ENCODE data around the gene YOD1. TPM values are rescaled to one million over a fixed set of nuclear protein-coding genes. Genes with fewer than 3 reads are reported as not detected.

The YOD1 gene
- total RNA-seq (10 to 100 TPM in 2 of 5 donors, 1 to 10 TPM in 3; 7.8 to 13.5 (median 8.7) TPM), total RNA-seq (25.4 to 71.6 (median 48.0) reads per million in 29 experiments)
- 12.7 TPM for total RNA-seq (2013)

GRCh38 chr1:207051191-207051943, at the start of gene YOD1:
YOD1 (minus strand) TSS chr1:207051208; CDS start chr1:207051030, 178 bp downstream.
- ChIA-PET POLR2A (no interaction called here), CTCF (no interaction called here)
- Histone ChIP-seq H3K36me3 (ENCODE audit: control insufficient read depth in 2 of 2, extremely low read depth in 1 of 2, insufficient read depth in 1 of 2, low read length in 1 of 2) (peaks cover 0 to 22% of the 10 kb centered on the region in 2 donors), H3K4me3 (ENCODE audit: control insufficient read depth in 1 of 2, extremely low read depth in 1 of 2, low read length in 1 of 2) (peak within 1 kb of the TSS; percentile 98 to 100), H3K27me3 (replicated peaks in 1 of 2; ENCODE audit: control insufficient read depth in 2 of 2, extremely low read depth in 1 of 2, insufficient read depth in 2 of 2, low read length in 1 of 2) (no peaks in the 10 kb centered on the region), H3K9me3 (no peaks in the 10 kb centered on the region), H3K4me1 (ENCODE audit: control insufficient read depth in 1 of 2, extremely low read depth in 1 of 2, insufficient read depth in 2 of 2, low read length in 2 of 2) (peaks cover 18 to 32% of the 10 kb centered on the region in 2 experiments), H3K27ac (ENCODE audit: low read length) (peak within 1 kb of the TSS; percentile 79)
- Mint-ChIP-seq H3K27me3 (no peaks in the 10 kb centered on the region), H3K4me3 (peak within 1 kb of the TSS; percentile 94 to 99 (median 99)), H3K27ac (peak within 1 kb of the TSS; percentile 89 to 96), H3K4me1 (peaks cover 59 to 70% (median 66%) of the 10 kb centered on the region in 3 donors), H3K36me3 (peaks cover 17% of the 10 kb centered on the region), H3K9me3 (no peaks in the 10 kb centered on the region)
- 83% methylated on average over 6 of the region's 15 CpGs for WGBS (ENCODE audit: insufficient coverage)
- ATAC-seq (replicated peaks in 1 of 4) = no peak
- DNase-seq = no peak

GRCh38 chr1:207097871-207098324, 46.9 kb upstream of the YOD1 start:
- no peak for ATAC-seq (replicated peaks in 1 of 4)
- Histone ChIP-seq H3K27me3 (replicated peaks in 1 of 2; ENCODE audit: control insufficient read depth in 2 of 2, extremely low read depth in 1 of 2, insufficient read depth in 2 of 2, low read length in 1 of 2) (no peaks in the 10 kb centered on the region), H3K36me3 (ENCODE audit: control insufficient read depth in 2 of 2, extremely low read depth in 1 of 2, insufficient read depth in 1 of 2, low read length in 1 of 2) (no peaks in the 10 kb centered on the region), H3K4me1 (ENCODE audit: control insufficient read depth in 1 of 2, extremely low read depth in 1 of 2, insufficient read depth in 2 of 2, low read length in 2 of 2) (no peaks in the 10 kb centered on the region), H3K27ac (ENCODE audit: low read length) (no peak overlapping the region), H3K9me3 (no peaks in the 10 kb centered on the region), H3K4me3 (ENCODE audit: control insufficient read depth in 1 of 2, extremely low read depth in 1 of 2, low read length in 1 of 2) (no peak overlapping the region)
- ChIA-PET CTCF (no interaction called here), POLR2A (interaction anchor here in 1 of 2 donors (0.5 kb wide), 1 partner anchor 180 kb away, joined by 5 read pairs; no protein-coding TSS in a partner anchor)
- H3K4me1 Mint-ChIP-seq = peaks cover 0 to 4% (median 0%) of the 10 kb centered on the region in 3 donors
- H3K4me3 Mint-ChIP-seq = no peak overlapping the region
- no peak overlapping the region for H3K27ac Mint-ChIP-seq
- no peaks in the 10 kb centered on the region for H3K36me3 Mint-ChIP-seq
- H3K9me3 Mint-ChIP-seq = no peaks in the 10 kb centered on the region
- peaks cover 0 to 12% of the 10 kb centered on the region in 2 donors for H3K27me3 Mint-ChIP-seq
- no peak for DNase-seq
- 22% methylated on average over 2 of the region's 3 CpGs for WGBS (ENCODE audit: insufficient coverage)

- Mint-ChIP-seq H3K27ac (no peak overlapping the region), H3K36me3 (no peaks in the 10 kb centered on the region), H3K27me3 (peaks cover 0 to 6% of the 10 kb centered on the region in 2 donors), H3K9me3 (no peaks in the 10 kb centered on the region), H3K4me1 (peaks cover 11 to 17% (median 15%) of the 10 kb centered on the region in 3 donors), H3K4me3 (no peak overlapping the region)
- Histone ChIP-seq H3K27me3 (replicated peaks in 1 of 2; ENCODE audit: control insufficient read depth in 2 of 2, extremely low read depth in 1 of 2, insufficient read depth in 2 of 2, low read length in 1 of 2) (no peaks in the 10 kb centered on the region), H3K4me3 (ENCODE audit: control insufficient read depth in 1 of 2, extremely low read depth in 1 of 2, low read length in 1 of 2) (no peak overlapping the region), H3K9me3 (no peaks in the 10 kb centered on the region), H3K27ac (ENCODE audit: low read length) (no peak overlapping the region), H3K36me3 (ENCODE audit: control insufficient read depth in 2 of 2, extremely low read depth in 1 of 2, insufficient read depth in 1 of 2, low read length in 1 of 2) (no peaks in the 10 kb centered on the region), H3K4me1 (ENCODE audit: control insufficient read depth in 1 of 2, extremely low read depth in 1 of 2, insufficient read depth in 2 of 2, low read length in 2 of 2) (peaks cover 0 to 5% of the 10 kb centered on the region in 2 experiments)
- DNase-seq (no peak), ATAC-seq (replicated peaks in 1 of 4) (no peak)
- WGBS (ENCODE audit: insufficient coverage) = 33% methylated on average over 2 of the region's 2 CpGs
- CTCF ChIA-PET = interaction anchor here (0.7 to 1.4 kb wide), 4 partner anchors 10 to 311 kb away, joined by 3 to 7 read pairs (median 4); no protein-coding TSS in a partner anchor
- POLR2A ChIA-PET = no interaction called here
These were observed 42.9 kb upstream of the YOD1 start for GRCh38 chr1:207093944-207094343.

GRCh38 chr1:207091200-207091908, 40.3 kb upstream of the YOD1 start:
- Mint-ChIP-seq H3K27ac (no peak overlapping the region), H3K36me3 (no peaks in the 10 kb centered on the region), H3K4me3 (no peak overlapping the region), H3K4me1 (peaks cover 19 to 21% (median 21%) of the 10 kb centered on the region in 3 donors), H3K9me3 (no peaks in the 10 kb centered on the region), H3K27me3 (peaks cover 0 to 6% of the 10 kb centered on the region in 2 donors)
- H3K4me1 ChIP-seq (ENCODE audit: control insufficient read depth in 1 of 2, extremely low read depth in 1 of 2, insufficient read depth in 2 of 2, low read length in 2 of 2) = peaks cover 4 to 9% of the 10 kb centered on the region in 2 experiments
- H3K27ac ChIP-seq (ENCODE audit: low read length) = no peak overlapping the region
- ChIA-PET POLR2A (no interaction called here), CTCF (interaction anchor here in 1 of 2 donors (0.5 kb wide), 1 partner anchor 429 kb away, joined by 5 read pairs; no protein-coding TSS in a partner anchor)
- 100% methylated on average over 1 of the region's 4 CpGs for WGBS (ENCODE audit: insufficient coverage)
- H3K9me3 ChIP-seq = no peaks in the 10 kb centered on the region
- no peak for DNase-seq
- H3K27me3 ChIP-seq (replicated peaks in 1 of 2; ENCODE audit: control insufficient read depth in 2 of 2, extremely low read depth in 1 of 2, insufficient read depth in 2 of 2, low read length in 1 of 2) = no peaks in the 10 kb centered on the region
- no peak for ATAC-seq (replicated peaks in 1 of 4)
- no peak overlapping the region for H3K4me3 ChIP-seq (ENCODE audit: control insufficient read depth in 1 of 2, extremely low read depth in 1 of 2, low read length in 1 of 2)
- no peaks in the 10 kb centered on the region for H3K36me3 ChIP-seq (ENCODE audit: control insufficient read depth in 2 of 2, extremely low read depth in 1 of 2, insufficient read depth in 1 of 2, low read length in 1 of 2)

- DNase-seq = no peak
- H3K4me1 ChIP-seq (ENCODE audit: control insufficient read depth in 1 of 2, extremely low read depth in 1 of 2, insufficient read depth in 2 of 2, low read length in 2 of 2) = peaks cover 4 to 11% of the 10 kb centered on the region in 2 experiments
- Mint-ChIP-seq H3K4me3 (peak overlapping the region; percentile 71 to 77 (median 77)), H3K4me1 (peaks cover 25 to 27% (median 27%) of the 10 kb centered on the region in 3 donors), H3K27ac (peak overlapping the region; percentile 85 to 87), H3K36me3 (no peaks in the 10 kb centered on the region), H3K27me3 (peaks cover 0 to 7% of the 10 kb centered on the region in 2 donors), H3K9me3 (no peaks in the 10 kb centered on the region)
- ChIA-PET CTCF (interaction anchor here in 1 of 2 donors (0.6 to 1.2 kb wide), 5 partner anchors 9 to 932 kb away, joined by 3 to 5 read pairs (median 3); no protein-coding TSS in a partner anchor), POLR2A (interaction anchor here (0.6 to 0.7 kb wide), 2 partner anchors 63 to 263 kb away, joined by 3 to 4 read pairs; no protein-coding TSS in a partner anchor)
- H3K9me3 ChIP-seq = no peaks in the 10 kb centered on the region
- H3K27me3 ChIP-seq (replicated peaks in 1 of 2; ENCODE audit: control insufficient read depth in 2 of 2, extremely low read depth in 1 of 2, insufficient read depth in 2 of 2, low read length in 1 of 2) = peaks cover 0 to 4% of the 10 kb centered on the region in 2 experiments
- ATAC-seq (replicated peaks in 1 of 4) = peak in 1 of 4 experiments; percentile 50
- H3K4me3 ChIP-seq (ENCODE audit: control insufficient read depth in 1 of 2, extremely low read depth in 1 of 2, low read length in 1 of 2) = peak overlapping the region; percentile 20 to 52
- WGBS (ENCODE audit: insufficient coverage) = 92% methylated on average over 14 of the region's 17 CpGs
- no peaks in the 10 kb centered on the region for H3K36me3 ChIP-seq (ENCODE audit: control insufficient read depth in 2 of 2, extremely low read depth in 1 of 2, insufficient read depth in 1 of 2, low read length in 1 of 2)
- H3K27ac ChIP-seq (ENCODE audit: low read length) = no peak overlapping the region
These were observed 38.8 kb upstream of the YOD1 start for GRCh38 chr1:207089627-207090355.

Measured in T-cell (primary cell).